GM12878 (cell line): Measurements from ENCODE around the gene BCKDHA. TPM values are rescaled to one million over a fixed set of nuclear protein-coding genes. Genes with fewer than 3 reads are reported as not detected.
"Not testable (repeated sequence)": the region's sequence is repeated elsewhere in the genome, so short reads cannot be mapped to it uniquely, and the experiment has no call there.

Experiments used
- ATAC-seq: fragments of 200-7000 bp; cut with Tn5 transposase; 3 replicates; pipeline ENCODE4 v1.9.1; 2020; ENCODE audit warnings: mild to moderate bottlenecking, moderate library complexity
- BruUV-seq: library from RNA; stranded (reverse); fragments of 400-500 nt; replicated peaks from 2 replicates; lab custom pipeline; 2021; lab: Mats Ljungman, UMichigan
- CTCF ChIA-PET: fragments of 300-600 bp; sonication (Branson Sonifier 250); formaldehyde crosslinking; extraction: SDS; loops from one replicate; lab custom pipeline; 2021; ENCODE audit warnings: inconsistent platforms; lab: Yijun Ruan, JAX
- POLR2A ChIA-PET: fragments of 350-600 bp; formaldehyde crosslinking; extraction: SDS; loops from one replicate; lab custom pipeline; 2021; ENCODE audit warnings: inconsistent platforms; lab: Charles Lee
- RAD21 ChIA-PET: fragments of 300-600 bp; sonication (Branson Sonifier 250); formaldehyde crosslinking; loops from one replicate; lab custom pipeline; 2023; ENCODE audit warnings: antibody characterized with exemption; ENCODE audit not compliant: unreplicated experiment; lab: Charles Lee
- SMC1A ChIA-PET: fragments of 300-600 bp; sonication (Branson Sonifier 250); formaldehyde crosslinking; loops from one replicate; lab custom pipeline; 2023; ENCODE audit not compliant: unreplicated experiment, uncharacterized antibody; lab: Charles Lee
- DNase-seq: peaks from one replicate; pipeline ENCODE4 v3.0.0-alpha.2; 2011; ENCODE audit warnings: low read depth, low spot score
- FAIRE-seq: peaks from 3 replicates; lab custom pipeline; 2011; peaks lifted over from hg19 to GRCh38; lab: Jason Lieb, UNC
- H2AFZ ChIP-seq: 2 replicates; pipeline ENCODE4 v1.6.0; 2011; ENCODE audit warnings: low read depth, low read length, control low read depth; ENCODE audit not compliant: control insufficient read depth
- H3K27ac ChIP-seq: 2 replicates; pipeline ENCODE4 v1.5.1; 2011; ENCODE audit warnings: control low read depth; ENCODE audit not compliant: control insufficient read depth, insufficient read depth
- H3K27me3 ChIP-seq, 2 experiments: replicated peaks in 1 of 2; 2 replicates each; pipeline versions ENCODE4 v1.6.0 to v1.6.1; 2011; ENCODE audit warnings: low read length in 1 of 2; ENCODE audit not compliant: control insufficient read depth in 2 of 2, insufficient read depth in 2 of 2
- H3K36me3 ChIP-seq, 2 experiments: 2 replicates each; pipeline ENCODE4 v1.5.1; 2011; ENCODE audit warnings: low read length in 1 of 2; ENCODE audit not compliant: control insufficient read depth in 2 of 2, insufficient read depth in 2 of 2
- H3K4me1 ChIP-seq: 2 replicates; pipeline ENCODE4 v1.6.1; 2011; ENCODE audit warnings: mild to moderate bottlenecking, low read length, moderate library complexity, mixed read lengths; ENCODE audit not compliant: control insufficient read depth, insufficient read depth
- H3K4me2 ChIP-seq: 2 replicates; pipeline ENCODE4 v1.6.0; 2011; ENCODE audit warnings: control low read depth; ENCODE audit not compliant: control insufficient read depth, insufficient read depth
- H3K4me3 ChIP-seq: fragments of 200-600 bp; sonication (generic); 2 replicates; pipeline ENCODE4 v1.5.1; 2016
- H3K79me2 ChIP-seq: 2 replicates; pipeline ENCODE4 v1.6.0; 2011; ENCODE audit warnings: low read length; ENCODE audit not compliant: control insufficient read depth, insufficient read depth
- H3K9ac ChIP-seq: 2 replicates; pipeline ENCODE4 v1.8.0; 2011; ENCODE audit warnings: low read length, control low read depth, mixed read lengths; ENCODE audit not compliant: control insufficient read depth, insufficient read depth
- H3K9me3 ChIP-seq: replicated peaks from 3 replicates; pipeline ENCODE4 v1.5.1; 2011; ENCODE audit warnings: mild to moderate bottlenecking, low read length; ENCODE audit not compliant: control insufficient read depth, insufficient read depth
- H4K20me1 ChIP-seq: 2 replicates; pipeline ENCODE4 v1.6.0; 2011; ENCODE audit not compliant: control insufficient read depth, insufficient read depth
- BHLHE40 ChIP-seq, 2 experiments: fragments of 450-650 bp in 1 of 2; IDR thresholded peaks; 2 replicates each; pipeline ENCODE4 v1.6.1; 2011 to 2017; ENCODE audit warnings: low read depth in 2 of 2, borderline replicate concordance in 1 of 2, improper control_type of control experiment in 1 of 2, low read length in 1 of 2, mild to moderate bottlenecking in 1 of 2
- CREM ChIP-seq: IDR thresholded peaks from 2 replicates; pipeline ENCODE4 v1.6.1; 2014; ENCODE audit warnings: antibody characterized with exemption, low read depth
- HDGF ChIP-seq: fragments of 450-650 bp; IDR thresholded peaks from 2 replicates; pipeline ENCODE4 v1.6.1; 2016; ENCODE audit warnings: antibody characterized with exemption
- RBBP5 ChIP-seq: fragments of 200-600 bp; sonication (generic); conservative IDR thresholded peaks from 2 replicates; pipeline ENCODE4 v1.6.1; 2016
- TAF1 ChIP-seq: IDR thresholded peaks from 2 replicates; pipeline ENCODE4 v1.6.1; 2011; ENCODE audit warnings: mild to moderate bottlenecking, low read depth, low read length, borderline replicate concordance
- ZNF24 ChIP-seq: fragments of 450-650 bp; IDR thresholded peaks from 2 replicates; pipeline ENCODE4 v1.6.1; 2017; ENCODE audit warnings: antibody characterized with exemption, mild to moderate bottlenecking
- WGBS: methylation state at CpG from one replicate; pipeline ENCODE4 v1.1.6; 2016; ENCODE audit warnings: low lambda C conversion rate; ENCODE audit not compliant: insufficient replicate concordance, insufficient coverage; ENCODE audit errors: missing lambda C conversion rate; 5-methylcytosine and 5-hydroxymethylcytosine counted together
- in situ Hi-C: fragments of 300-500 bp; cut with MboI; formaldehyde crosslinking; loops from 9 replicates; pipeline ENCODE4 v1.14.3; 2018; ENCODE audit warnings: mixed read lengths
- intact Hi-C: fragments of 100-400 bp; cut with micrococcal nuclease; formaldehyde crosslinking; loops from one replicate; pipeline ENCODE4 v1.14.2; 2022; ENCODE audit not compliant: unreplicated experiment
- polyA plus RNA-seq, 11 experiments: library from polyadenylated mRNA; depleted of rRNA in 4 of 11; unstranded in 6 of 11; stranded (reverse) in 5 of 11; fragments of >200 nt; fragmentation: Nextera tagmentation in 4 of 11; fragmentation: Illumina TruSeq in 1 of 11; extraction: Ambion mirVana in 4 of 11; extraction: Trizol in 1 of 11; gene quantifications; 1 replicate in 1 of 11; 2 replicates in 10 of 11; pipeline versions ENCODE4 v1.2.1 to v1.2.3, GENCODE V29; 2011 to 2016; ENCODE audit warnings: inconsistent platforms in 2 of 11, missing spikeins in 2 of 11, low read depth in 1 of 11
- total RNA-seq, 4 experiments: library from RNA; depleted of rRNA in 3 of 4; stranded (reverse); fragments of >200 nt in 3 of 4; fragmentation: Illumina TruSeq in 1 of 4; extraction: Trizol in 1 of 4; gene quantifications; 2 replicates each; pipeline versions ENCODE4 v1.2.1 to v1.2.3, GENCODE V29; 2013 to 2021
- TF ChIP-seq, protein P1 (sequence below): fragments of 450-650 bp; formaldehyde crosslinking; IDR thresholded peaks from 2 replicates; pipeline ENCODE4 v1.5.0; 2022; ENCODE audit warnings: mild to moderate bottlenecking, missing genetic modification characterization

The BCKDHA gene
- total and polyA plus RNA-seq, 10 of the 15 experiments (the other 5 are each of a cell fraction or from before 2014, with no cell fraction given) = 9.9 to 107 (median 46.4) TPM

DNA sequence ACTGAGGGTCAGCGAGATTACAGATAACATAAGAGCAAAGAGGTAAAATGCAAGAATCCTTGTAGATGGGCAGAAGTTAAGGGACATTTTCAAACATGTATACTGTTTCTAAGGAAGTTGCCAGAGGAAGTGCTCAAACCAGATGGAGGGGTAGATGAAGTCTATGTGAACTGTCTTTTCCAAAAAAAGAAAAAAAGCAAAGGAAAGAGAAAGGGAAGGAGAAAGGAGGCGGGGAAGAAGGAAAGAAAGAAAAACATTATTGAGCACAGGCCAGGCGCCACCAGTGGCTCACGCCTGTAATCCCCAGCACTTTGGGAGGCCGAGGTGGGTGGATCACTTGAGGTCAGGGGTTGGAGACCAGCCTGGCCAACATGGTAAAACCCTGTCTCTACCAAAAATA, 36.8 kb downstream of the BCKDHA start (continued):
- no peak for TF ChIP-seq RBBP5
- no peak for TF ChIP-seq ZNF24
- no peak for TF ChIP-seq TAF1
- no peak for TF ChIP-seq CREM
- TF ChIP-seq, protein P1, sequence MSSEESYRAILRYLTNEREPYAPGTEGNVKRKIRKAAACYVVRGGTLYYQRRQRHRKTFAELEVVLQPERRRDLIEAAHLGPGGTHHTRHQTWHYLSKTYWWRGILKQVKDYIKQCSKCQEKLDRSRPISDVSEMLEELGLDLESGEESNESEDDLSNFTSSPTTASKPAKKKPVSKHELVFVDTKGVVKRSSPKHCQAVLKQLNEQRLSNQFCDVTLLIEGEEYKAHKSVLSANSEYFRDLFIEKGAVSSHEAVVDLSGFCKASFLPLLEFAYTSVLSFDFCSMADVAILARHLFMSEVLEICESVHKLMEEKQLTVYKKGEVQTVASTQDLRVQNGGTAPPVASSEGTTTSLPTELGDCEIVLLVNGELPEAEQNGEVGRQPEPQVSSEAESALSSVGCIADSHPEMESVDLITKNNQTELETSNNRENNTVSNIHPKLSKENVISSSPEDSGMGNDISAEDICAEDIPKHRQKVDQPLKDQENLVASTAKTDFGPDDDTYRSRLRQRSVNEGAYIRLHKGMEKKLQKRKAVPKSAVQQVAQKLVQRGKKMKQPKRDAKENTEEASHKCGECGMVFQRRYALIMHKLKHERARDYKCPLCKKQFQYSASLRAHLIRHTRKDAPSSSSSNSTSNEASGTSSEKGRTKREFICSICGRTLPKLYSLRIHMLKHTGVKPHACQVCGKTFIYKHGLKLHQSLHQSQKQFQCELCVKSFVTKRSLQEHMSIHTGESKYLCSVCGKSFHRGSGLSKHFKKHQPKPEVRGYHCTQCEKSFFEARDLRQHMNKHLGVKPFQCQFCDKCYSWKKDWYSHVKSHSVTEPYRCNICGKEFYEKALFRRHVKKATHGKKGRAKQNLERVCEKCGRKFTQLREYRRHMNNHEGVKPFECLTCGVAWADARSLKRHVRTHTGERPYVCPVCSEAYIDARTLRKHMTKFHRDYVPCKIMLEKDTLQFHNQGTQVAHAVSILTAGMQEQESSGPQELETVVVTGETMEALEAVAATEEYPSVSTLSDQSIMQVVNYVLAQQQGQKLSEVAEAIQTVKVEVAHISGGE (CRISPR knock-in tag) = no peak
- no peak for TF ChIP-seq BHLHE40 (IDR thresholded peaks at IDR 0.05; ENCODE audit: borderline replicate concordance in 1 of 2, low read depth in 2 of 2, low read length in 1 of 2)
- TF ChIP-seq HDGF = no peak

GRCh38 chr19:41435376-41435775, 37.8 kb downstream of the BCKDHA start:
- H3K27ac ChIP-seq, H3K27me3 ChIP-seq, H3K9me3 ChIP-seq, H3K9ac ChIP-seq, H3K4me3 ChIP-seq, DNase-seq, H2AFZ ChIP-seq, FAIRE-seq, BruUV-seq, ATAC-seq, in situ Hi-C loops, H3K4me1 ChIP-seq, H3K79me2 ChIP-seq, POLR2A ChIA-PET, H3K4me2 ChIP-seq, H4K20me1 ChIP-seq: not testable (repeated sequence)
- WGBS = 99% methylated on average over 11 of the region's 11 CpGs
- ChIA-PET RAD21 (interaction anchor here (1.0 kb wide), 1 partner anchor 128 kb away, joined by 3 read pairs; no protein-coding TSS in a partner anchor), CTCF (interaction anchor here (1.0 kb wide), 1 partner anchor 162 kb away, joined by 3 read pairs; no protein-coding TSS in a partner anchor), SMC1A (interaction anchor here (0.8 to 0.9 kb wide), 2 partner anchors 15 to 22 kb away, joined by 3 read pairs; no protein-coding TSS in a partner anchor)
- intact Hi-C loops = loop anchor here (5.0 kb wide), 1 partner anchor 233 kb away; no protein-coding TSS in a partner anchor
- peaks cover 9 to 10% of the 10 kb centered on the region in 2 experiments; a peak in 3 of 4 replicates for H3K36me3 ChIP-seq
